HepG2 (cell line): ENCODE results near the gene GNG4. TPM values are rescaled to one million over a fixed set of nuclear protein-coding genes. Genes with fewer than 3 reads are reported as not detected.

Experiments used
- ATAC-seq: fragments of 200-7000 bp; cut with Tn5 transposase; 3 replicates; pipeline ENCODE4 v1.9.1; 2020; ENCODE audit warnings: mild to moderate bottlenecking, moderate library complexity
- BruUV-seq: library from RNA; stranded (reverse); fragments of 400-500 nt; replicated peaks from 2 replicates; lab custom pipeline; 2021; lab: Mats Ljungman, UMichigan
- CTCF ChIA-PET: fragments of 300-600 bp; formaldehyde crosslinking; extraction: SDS; loops from one replicate; lab custom pipeline; 2021; ENCODE audit warnings: low total read pairs, inconsistent platforms, low intra/inter-chr PET ratio; lab: Yijun Ruan, JAX
- POLR2A ChIA-PET: fragments of 350-600 bp; sonication (Branson Sonifier 250); formaldehyde crosslinking; loops from one replicate; lab custom pipeline; 2020; ENCODE audit warnings: antibody characterized with exemption, inconsistent platforms; lab: Yijun Ruan, JAX
- DNase-seq: peaks from one replicate; pipeline ENCODE4 v3.0.0-alpha.2; 2015; ENCODE audit warnings: low spot score
- FAIRE-seq: peaks from 3 replicates; lab custom pipeline; 2011; peaks lifted over from hg19 to GRCh38; lab: Jason Lieb, UNC
- H2AFZ ChIP-seq: one replicate; pipeline ENCODE4 v1.6.1; 2011; ENCODE audit warnings: low read length, inconsistent platforms
- H3K27ac ChIP-seq: fragments of 300-600 bp; 3 replicates; pipeline ENCODE4 v1.8.0; 2011; ENCODE audit warnings: mixed run types, mild to moderate bottlenecking, mixed read lengths, low read length, inconsistent platforms; ENCODE audit not compliant: insufficient read depth; ENCODE audit errors: extremely low read length
- H3K27me3 ChIP-seq, 2 experiments: fragments of 200-600 bp in 1 of 2; 2 replicates in 1 of 2; 3 replicates in 1 of 2; pipeline versions ENCODE4 v1.6.0 to v1.8.0; 2011; ENCODE audit warnings: low read length in 2 of 2, mild to moderate bottlenecking in 2 of 2, moderate library complexity in 2 of 2, inconsistent platforms in 1 of 2; ENCODE audit not compliant: insufficient read depth in 2 of 2, control insufficient read depth in 1 of 2
- H3K36me3 ChIP-seq, 2 experiments: fragments of 200-600 bp in 1 of 2; replicated peaks in 1 of 2; 2 replicates in 1 of 2; 3 replicates in 1 of 2; pipeline versions ENCODE4 v1.5.1 to v1.8.0; 2011; ENCODE audit warnings: low read length in 2 of 2, inconsistent platforms in 1 of 2; ENCODE audit not compliant: insufficient read depth in 2 of 2, control insufficient read depth in 1 of 2
- H3K4me1 ChIP-seq: 2 replicates; pipeline ENCODE4 v1.5.1; 2012; ENCODE audit warnings: low read length, inconsistent platforms; ENCODE audit not compliant: insufficient read depth
- H3K4me2 ChIP-seq: 2 replicates; pipeline ENCODE4 v1.6.0; 2011; ENCODE audit warnings: low read depth, low read length, inconsistent platforms
- H3K4me3 ChIP-seq, 3 experiments: fragments of 200-600 bp in 1 of 3; sonication (generic), shearing (Covaris generic) in 1 of 3; replicated peaks in 1 of 3; 2 replicates each; pipeline ENCODE4 v1.5.1; 2011 to 2016; ENCODE audit warnings: low read length in 3 of 3, inconsistent platforms in 2 of 3, low read depth in 2 of 3, mild to moderate bottlenecking in 2 of 3, control low read depth in 1 of 3, mixed read lengths in 1 of 3; ENCODE audit not compliant: insufficient read depth in 1 of 3
- H3K79me2 ChIP-seq: one replicate; pipeline ENCODE4 v1.6.1; 2011; ENCODE audit warnings: low read length, inconsistent platforms; ENCODE audit not compliant: insufficient read depth
- H3K9ac ChIP-seq: 2 replicates; pipeline ENCODE4 v1.6.0; 2011; ENCODE audit warnings: mild to moderate bottlenecking, low read depth, low read length, inconsistent platforms; ENCODE audit not compliant: insufficient read depth
- H3K9me3 ChIP-seq: 2 replicates; pipeline ENCODE4 v1.5.1; 2012; ENCODE audit warnings: mild to moderate bottlenecking, low read length
- H4K20me1 ChIP-seq: 2 replicates; pipeline ENCODE4 v1.6.0; 2011; ENCODE audit warnings: inconsistent platforms, mild to moderate bottlenecking, low read length, moderate library complexity; ENCODE audit not compliant: insufficient read depth
- DMAP1 ChIP-seq: IDR thresholded peaks from 2 replicates; pipeline ENCODE4 v1.6.1; 2016
- DNMT3B ChIP-seq: conservative IDR thresholded peaks from 2 replicates; pipeline ENCODE4 v1.6.1; 2016; ENCODE audit warnings: missing biosample characterization, control low read depth
- EZH2 ChIP-seq: conservative IDR thresholded peaks from 2 replicates; pipeline ENCODE4 v1.6.1; 2012; ENCODE audit warnings: mild to moderate bottlenecking, low read depth, low read length, moderate library complexity
- HNRNPH1 ChIP-seq: fragments of 200-400 bp; formaldehyde crosslinking; optimal IDR thresholded peaks from 2 replicates; pipeline ENCODE3; 2017; ENCODE audit warnings: mild to moderate bottlenecking, low read depth, low read length
- IRX3 ChIP-seq: sonication (generic); formaldehyde crosslinking; IDR thresholded peaks from 2 replicates; pipeline ENCODE4 v1.8.1; 2023; ENCODE audit warnings: mild to moderate bottlenecking, low read depth, missing genetic modification reagents, borderline replicate concordance
- KDM6A ChIP-seq: IDR thresholded peaks from 2 replicates; pipeline ENCODE4 v1.6.1; 2016; ENCODE audit warnings: low read depth
- NFIB ChIP-seq: sonication (generic); formaldehyde crosslinking; IDR thresholded peaks from 2 replicates; pipeline ENCODE4 v1.9.0; 2021; ENCODE audit warnings: missing genetic modification reagents, mild to moderate bottlenecking, borderline replicate concordance
- PHF20 ChIP-seq: sonication (generic); formaldehyde crosslinking; IDR thresholded peaks from 2 replicates; pipeline ENCODE4 v1.5.0; 2020; ENCODE audit warnings: mild to moderate bottlenecking, missing genetic modification reagents
- RBM39 ChIP-seq: fragments of 200-400 bp; formaldehyde crosslinking; IDR thresholded peaks from one replicate; pipeline ENCODE4 v1.6.1; 2018; ENCODE audit warnings: antibody characterized with exemption, mild to moderate bottlenecking, low read depth, low read length; ENCODE audit not compliant: poor library complexity, severe bottlenecking
- RCOR2 ChIP-seq: IDR thresholded peaks from 2 replicates; pipeline ENCODE4 v1.6.1; 2016; ENCODE audit warnings: missing biosample characterization, missing genetic modification reagents
- SMARCC2 ChIP-seq: fragments of 450-650 bp; IDR thresholded peaks from 2 replicates; pipeline ENCODE4 v1.6.1; 2017; ENCODE audit warnings: antibody characterized with exemption, mild to moderate bottlenecking
- SPEN ChIP-seq: sonication (generic); formaldehyde crosslinking; IDR thresholded peaks from 2 replicates; pipeline ENCODE4 v1.5.1; 2020; ENCODE audit warnings: low read depth, mild to moderate bottlenecking, missing genetic modification reagents
- TIGD3 ChIP-seq: sonication (generic); formaldehyde crosslinking; IDR thresholded peaks from 2 replicates; pipeline ENCODE4 v1.5.1; 2020; ENCODE audit warnings: mild to moderate bottlenecking, missing genetic modification reagents, borderline replicate concordance
- ZBTB3 ChIP-seq: sonication (generic); formaldehyde crosslinking; IDR thresholded peaks from 2 replicates; pipeline ENCODE4 v1.4.0; 2020; ENCODE audit warnings: low read depth, mild to moderate bottlenecking, moderate library complexity, missing genetic modification reagents, borderline replicate concordance
- ZFAT ChIP-seq: sonication (generic); formaldehyde crosslinking; conservative IDR thresholded peaks from 2 replicates; pipeline ENCODE4 v1.8.1; 2023; ENCODE audit warnings: missing genetic modification reagents, inconsistent platforms
- ZNF362 ChIP-seq: sonication (generic); formaldehyde crosslinking; IDR thresholded peaks from 2 replicates; pipeline ENCODE4 v1.4.0; 2020; ENCODE audit warnings: missing genetic modification reagents, mild to moderate bottlenecking, borderline replicate concordance
- ZUFSP ChIP-seq: sonication (generic); formaldehyde crosslinking; IDR thresholded peaks from 2 replicates; pipeline ENCODE4 v1.9.0; 2021; ENCODE audit warnings: missing genetic modification reagents, mild to moderate bottlenecking, borderline replicate concordance
- WGBS: methylation state at CpG from one replicate; pipeline ENCODE4 v1.1.6; 2017; ENCODE audit warnings: low lambda C conversion rate; 5-methylcytosine and 5-hydroxymethylcytosine counted together
- in situ Hi-C: cut with HindIII; loops from 2 replicates; pipeline ENCODE4 v1.10.0; 2017; ENCODE audit warnings: low pct_unique_long_range_greater_than_20kb; ENCODE audit not compliant: extremely low pct_ligation_motif_present
- intact Hi-C: fragments of 100-400 bp; cut with micrococcal nuclease; formaldehyde crosslinking; loops from one replicate; pipeline ENCODE4 v1.10.0; 2022; ENCODE audit not compliant: unreplicated experiment
- polyA plus RNA-seq, 8 experiments: library from polyadenylated mRNA; depleted of rRNA in 3 of 8; stranded (reverse) in 7 of 8; unstranded in 1 of 8; fragments of >200 nt; fragmentation: Illumina TruSeq in 4 of 8; extraction: Trizol in 4 of 8; gene quantifications; 2 replicates each; pipeline versions ENCODE4 v1.2.1 to v1.2.3, GENCODE V29; 2011 to 2016; ENCODE audit warnings: low read depth in 4 of 8, missing spikeins in 1 of 8, mixed read lengths in 1 of 8; ENCODE audit not compliant: insufficient read depth in 1 of 8
- total RNA-seq, 5 experiments: library from RNA; depleted of rRNA; stranded (reverse); fragments of >200 nt; fragmentation: Illumina TruSeq; extraction: Trizol; gene quantifications; 2 replicates each; pipeline ENCODE4 v1.2.3, GENCODE V29; 2016; ENCODE audit warnings: low read depth in 1 of 5

The GNG4 gene
- total and polyA plus RNA-seq, 2 of the 13 experiments (the other 11 are each of a cell fraction or from before 2014, with no cell fraction given): 27.1 to 69.5 TPM

GRCh38 chr1:235579891-235580290 lies 69.7 kb downstream of the GNG4 start:
- Histone ChIP-seq H3K4me2 (no peak overlapping the region), H4K20me1 (no peaks in the 10 kb centered on the region), H3K4me1 (no peaks in the 10 kb centered on the region), H2AFZ (no peak overlapping the region), H3K4me3 (no peak overlapping the region), H3K27ac (no peak overlapping the region), H3K9ac (no peak overlapping the region), H3K36me3 (peaks cover 9 to 54% of the 10 kb centered on the region in 2 experiments; a peak in 4 of 5 replicates), H3K27me3 (no peaks in the 10 kb centered on the region), H3K9me3 (no peaks in the 10 kb centered on the region), H3K79me2 (no peaks in the 10 kb centered on the region)
- BruUV-seq: no TSS peak
- DNase-seq: no peak
- no peak for FAIRE-seq
- no peak for ATAC-seq
- 93% methylated on average over 3 of the region's 3 CpGs for WGBS
- in situ Hi-C loops (no loop called here), intact Hi-C loops (no loop called here)
- TF ChIP-seq NFIB (CRISPR knock-in tag): no peak
- TF ChIP-seq ZBTB3 (CRISPR knock-in tag): no peak
- TF ChIP-seq DMAP1 (CRISPR knock-in tag): no peak
- TF ChIP-seq EZH2: no peak
- no peak for TF ChIP-seq SMARCC2
- no peak for TF ChIP-seq PHF20 (CRISPR knock-in tag)
- TF ChIP-seq RCOR2 (CRISPR knock-in tag): no peak
- no peak for TF ChIP-seq SPEN (CRISPR knock-in tag)
- no peak for TF ChIP-seq IRX3 (CRISPR knock-in tag)
- ChIA-PET CTCF (no interaction called here), POLR2A (no interaction called here)

- Histone ChIP-seq H3K4me3 (no peak overlapping the region), H3K27ac (no peak overlapping the region), H3K36me3 (peaks cover 3 to 30% of the 10 kb centered on the region in 2 experiments; a peak in 4 of 5 replicates), H3K4me1 (no peaks in the 10 kb centered on the region), H3K27me3 (no peaks in the 10 kb centered on the region), H4K20me1 (no peaks in the 10 kb centered on the region), H3K4me2 (no peak overlapping the region), H3K79me2 (no peaks in the 10 kb centered on the region), H3K9me3 (no peaks in the 10 kb centered on the region), H2AFZ (no peak overlapping the region), H3K9ac (no peak overlapping the region)
- WGBS: 100% methylated on average over 2 of the region's 6 CpGs
- FAIRE-seq: no peak
- POLR2A ChIA-PET: no interaction called here
- BruUV-seq: no TSS peak
- no peak for DNase-seq
- CTCF ChIA-PET: no interaction called here
- in situ Hi-C loops (no loop called here), intact Hi-C loops (no loop called here)
- no peak for ATAC-seq
- TF ChIP-seq KDM6A (CRISPR knock-in tag): no peak
- no peak for TF ChIP-seq ZUFSP (CRISPR knock-in tag)
- TF ChIP-seq ZNF362 (CRISPR knock-in tag): no peak
- TF ChIP-seq HNRNPH1: no peak
- no peak for TF ChIP-seq DNMT3B (CRISPR knock-in tag)
- no peak for TF ChIP-seq RBM39
- no peak for TF ChIP-seq ZFAT
- no peak for TF ChIP-seq TIGD3 (CRISPR knock-in tag)
Observed at GRCh38 chr1:235575597-235575996, 74.0 kb downstream of the GNG4 start.
